Measurements from ENCODE around the gene RDH16. TPM values are rescaled to one million over a fixed set of nuclear protein-coding genes. Genes with fewer than 3 reads are reported as not detected.

Gene RDH16
- total RNA-seq, 1 experiment from 2014 or later, result 0.39 TPM

DNA sequence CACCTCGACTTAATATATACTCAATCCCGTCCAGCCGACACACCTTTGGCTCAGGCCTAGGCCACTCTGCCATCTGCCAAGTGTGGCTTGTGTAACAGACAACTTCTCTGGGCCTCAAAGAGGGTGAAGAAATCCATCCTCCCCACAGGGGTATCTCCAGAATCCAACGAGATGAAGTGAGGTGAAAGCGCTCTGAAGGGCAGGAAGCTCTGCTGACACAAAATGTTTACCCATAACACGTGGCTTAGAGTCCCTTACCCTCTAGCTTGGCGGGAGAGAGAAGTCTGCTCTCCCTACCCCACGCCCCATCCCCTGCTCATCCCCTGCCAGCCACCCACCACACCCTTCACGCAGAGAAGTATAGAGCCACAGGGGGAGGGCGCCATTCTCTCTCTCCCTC is 35.9 kb upstream of the RDH16 start:
- no peaks in the 10 kb centered on the region; the same call in none of the 2 replicates for H3K79me2 ChIP-seq (ENCODE audit: insufficient read depth, low read length)
- H4K8ac ChIP-seq (replicated peaks; ENCODE audit: insufficient read length, low read depth, low read length), result no peak overlapping the region
- H3K27ac ChIP-seq (ENCODE audit: insufficient read length, low read depth, low read length), result no peak overlapping the region
- WGBS (ENCODE audit: extremely low coverage, insufficient read length, low lambda C conversion rate), result no CpG with 5 or more reads among the region's 10 CpGs
- no peaks in the 10 kb centered on the region; a peak in 1 of 5 replicates for H3K9me3 Mint-ChIP-seq
- H3K27me3 Mint-ChIP-seq (ENCODE audit: low read depth), result no peaks in the 10 kb centered on the region
- no peaks in the 10 kb centered on the region for H4K20me1 ChIP-seq (ENCODE audit: control insufficient read depth, insufficient read depth, insufficient read length)
- H2BK20ac ChIP-seq (ENCODE audit: low read depth, low read length, poor library complexity, severe bottlenecking), result no peak overlapping the region
- peaks cover 3% of the 10 kb centered on the region for H3K79me1 ChIP-seq (ENCODE audit: insufficient read depth, low read depth, low read length, poor library complexity, severe bottlenecking)
- H3K4me3 Mint-ChIP-seq, result no peak overlapping the region
- no peak overlapping the region for H2AFZ ChIP-seq (ENCODE audit: low read length)
- H4K91ac ChIP-seq (ENCODE audit: insufficient read length, low read depth, low read length), result no peak overlapping the region
- peaks cover 3 to 12% (median 10%) of the 10 kb centered on the region in 3 experiments for H3K36me3 Mint-ChIP-seq (ENCODE audit: insufficient read depth in 1 of 3, low read depth in 3 of 3)
- peaks cover 9 to 16% of the 10 kb centered on the region in 2 experiments for H3K4me1 Mint-ChIP-seq
- no peak overlapping the region for H3K56ac ChIP-seq (ENCODE audit: insufficient read length, low read depth, low read length)
- no peak overlapping the region for H2BK120ac ChIP-seq (ENCODE audit: low read depth, low read length, poor library complexity, severe bottlenecking)
- H2BK5ac ChIP-seq (ENCODE audit: insufficient read length, low read length), result no peak overlapping the region
- H3K4ac ChIP-seq (ENCODE audit: low read depth, low read length), result no peak overlapping the region
- H3K14ac ChIP-seq (ENCODE audit: insufficient read depth, low read length), result no peak overlapping the region
- H2AK5ac ChIP-seq (ENCODE audit: insufficient read length, low read length), result no peak overlapping the region
- no peaks in the 10 kb centered on the region for H3K9me3 ChIP-seq (ENCODE audit: control insufficient read depth, low read depth, low read length)
- no peak overlapping the region for H3K23ac ChIP-seq (ENCODE audit: insufficient read length, low read depth, low read length)
- no peak overlapping the region for H3K27ac Mint-ChIP-seq
- H3K18ac ChIP-seq (ENCODE audit: insufficient read length, low read depth, low read length), result no peak overlapping the region
- no peak overlapping the region for H2BK12ac ChIP-seq (ENCODE audit: insufficient read length, low read depth, low read length)
- H2BK15ac ChIP-seq (ENCODE audit: low read depth, low read length), result no peak overlapping the region
- no peaks in the 10 kb centered on the region for H3K27me3 ChIP-seq (ENCODE audit: insufficient read depth, low read length)
- peaks cover 3% of the 10 kb centered on the region; the same call in 1 of the 2 replicates for H3K4me1 ChIP-seq (ENCODE audit: insufficient read depth, low read length)
- TF ChIP-seq, protein P1, sequence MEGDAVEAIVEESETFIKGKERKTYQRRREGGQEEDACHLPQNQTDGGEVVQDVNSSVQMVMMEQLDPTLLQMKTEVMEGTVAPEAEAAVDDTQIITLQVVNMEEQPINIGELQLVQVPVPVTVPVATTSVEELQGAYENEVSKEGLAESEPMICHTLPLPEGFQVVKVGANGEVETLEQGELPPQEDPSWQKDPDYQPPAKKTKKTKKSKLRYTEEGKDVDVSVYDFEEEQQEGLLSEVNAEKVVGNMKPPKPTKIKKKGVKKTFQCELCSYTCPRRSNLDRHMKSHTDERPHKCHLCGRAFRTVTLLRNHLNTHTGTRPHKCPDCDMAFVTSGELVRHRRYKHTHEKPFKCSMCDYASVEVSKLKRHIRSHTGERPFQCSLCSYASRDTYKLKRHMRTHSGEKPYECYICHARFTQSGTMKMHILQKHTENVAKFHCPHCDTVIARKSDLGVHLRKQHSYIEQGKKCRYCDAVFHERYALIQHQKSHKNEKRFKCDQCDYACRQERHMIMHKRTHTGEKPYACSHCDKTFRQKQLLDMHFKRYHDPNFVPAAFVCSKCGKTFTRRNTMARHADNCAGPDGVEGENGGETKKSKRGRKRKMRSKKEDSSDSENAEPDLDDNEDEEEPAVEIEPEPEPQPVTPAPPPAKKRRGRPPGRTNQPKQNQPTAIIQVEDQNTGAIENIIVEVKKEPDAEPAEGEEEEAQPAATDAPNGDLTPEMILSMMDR (conservative IDR thresholded peaks at IDR 0.05), result no peak
- no peak overlapping the region for H3T11ph ChIP-seq (ENCODE audit: low read length)
- no peaks in the 10 kb centered on the region for H3K23me2 ChIP-seq (ENCODE audit: insufficient read length, low read depth, low read length, poor library complexity, severe bottlenecking)
- peak; percentile 26 for DNase-seq
- no peak overlapping the region for H3K9ac ChIP-seq (ENCODE audit: extremely low read depth, insufficient read length, low read length)
- H4K5ac ChIP-seq (ENCODE audit: insufficient read length, low read depth, low read length), result no peak overlapping the region
- H3K4me2 ChIP-seq (ENCODE audit: insufficient read depth, insufficient read length, low read length), result no peak overlapping the region
